Naive thymus-derived CD4-positive, alpha-beta T cell (primary cell): ENCODE data around the gene RASA4B. TPM values are rescaled to one million over a fixed set of nuclear protein-coding genes. Genes with fewer than 3 reads are reported as not detected.

Source experiments
- ATAC-seq: fragments of 150-1000 bp; cut with Tn5 transposase; 2 replicates; pipeline ENCODE4 v1.10.0; 2021; ENCODE audit warnings: mild to moderate bottlenecking, moderate library complexity
- CTCF ChIA-PET: fragments of 350-600 bp; sonication (Branson Sonifier 250); formaldehyde crosslinking; loops from one replicate; lab custom pipeline; 2021; ENCODE audit warnings: antibody characterized with exemption; lab: Charles Lee
- POLR2A ChIA-PET: fragments of 350-600 bp; sonication (Branson Sonifier 250); formaldehyde crosslinking; loops from one replicate; lab custom pipeline; 2021; ENCODE audit warnings: antibody characterized with exemption, inconsistent platforms; lab: Charles Lee
- DNase-seq, 9 donors: peaks; one replicate each; pipeline versions ENCODE4 v3.0.0 to v3.0.0-alpha.2; 2020 to 2022; ENCODE audit warnings: mixed read lengths in 1 of 9
- H3K27ac ChIP-seq: one replicate; pipeline ENCODE4 v1.7.0; 2013; ENCODE audit warnings: mild to moderate bottlenecking, low read depth, low read length, moderate library complexity
- H3K27me3 ChIP-seq, 2 donors: one replicate each; pipeline ENCODE4 v1.7.0; 2013; ENCODE audit warnings: low read length in 2 of 2, mild to moderate bottlenecking in 2 of 2, moderate library complexity in 2 of 2; ENCODE audit not compliant: control insufficient read depth in 2 of 2, insufficient read depth in 2 of 2
- H3K36me3 ChIP-seq, 3 experiments: 1 replicate in 2 of 3; 2 replicates in 1 of 3; pipeline ENCODE4 v1.7.0; 2013; ENCODE audit warnings: low read length in 3 of 3, mild to moderate bottlenecking in 3 of 3, moderate library complexity in 1 of 3; ENCODE audit not compliant: insufficient read depth in 3 of 3, control insufficient read depth in 2 of 3
- H3K4me1 ChIP-seq, 2 donors: one replicate each; pipeline ENCODE4 v1.7.0; 2013; ENCODE audit warnings: low read length in 2 of 2, mild to moderate bottlenecking in 2 of 2, moderate library complexity in 1 of 2; ENCODE audit not compliant: control insufficient read depth in 2 of 2, insufficient read depth in 2 of 2
- H3K4me3 ChIP-seq: 2 replicates; pipeline ENCODE4 v1.7.0; 2013; ENCODE audit warnings: mild to moderate bottlenecking, low read length
- H3K9me3 ChIP-seq, 3 experiments: 1 replicate in 2 of 3; 2 replicates in 1 of 3; pipeline ENCODE4 v1.7.0; 2013; ENCODE audit warnings: low read length in 3 of 3; ENCODE audit not compliant: control insufficient read depth in 2 of 3
- H3K27ac Mint-ChIP-seq, 9 donors: one replicate each; pipeline ENCODE4 v1.8.0; 2020 to 2022; ENCODE audit warnings: mixed read lengths in 9 of 9, mild to moderate bottlenecking in 8 of 9, moderate library complexity in 5 of 9, inconsistent platforms in 2 of 9
- H3K27me3 Mint-ChIP-seq, 5 donors: one replicate each; pipeline ENCODE4 v1.8.0; 2021 to 2022; ENCODE audit warnings: mixed read lengths in 5 of 5, mild to moderate bottlenecking in 1 of 5
- H3K36me3 Mint-ChIP-seq, 5 donors: one replicate each; pipeline ENCODE4 v1.8.0; 2020 to 2022; ENCODE audit warnings: mixed read lengths in 5 of 5, mild to moderate bottlenecking in 3 of 5, inconsistent platforms in 1 of 5
- H3K4me1 Mint-ChIP-seq, 7 donors: one replicate each; pipeline ENCODE4 v1.8.0; 2020 to 2022; ENCODE audit warnings: mixed read lengths in 7 of 7, mild to moderate bottlenecking in 3 of 7, inconsistent platforms in 1 of 7
- H3K4me3 Mint-ChIP-seq, 10 donors: one replicate each; pipeline ENCODE4 v1.8.0; 2020 to 2022; ENCODE audit warnings: mild to moderate bottlenecking in 10 of 10, mixed read lengths in 10 of 10, moderate library complexity in 6 of 10, inconsistent platforms in 2 of 10
- H3K9me3 Mint-ChIP-seq, 11 donors: one replicate each; pipeline ENCODE4 v1.8.0; 2020 to 2022; ENCODE audit warnings: mixed read lengths in 11 of 11, mild to moderate bottlenecking in 4 of 11, inconsistent platforms in 1 of 11, moderate library complexity in 1 of 11
- intact Hi-C, 2 donors: fragments of 100-400 bp; cut with micrococcal nuclease; formaldehyde crosslinking; loops; one replicate each; pipeline ENCODE4 v1.15.1; 2023
- polyA plus RNA-seq, 2 donors: library from polyadenylated mRNA; unstranded; fragments of 300-500 nt; fragmentation: Illumina TruSeq; gene quantifications; one replicate each; pipeline ENCODE4 v1.2.3, GENCODE V29; 2021
- total RNA-seq, 6 experiments: library from RNA in 5 of 6; stranded (reverse) in 5 of 6; gene quantifications; 1 replicate in 5 of 6; 2 replicates in 1 of 6; pipeline ENCODE4 v1.2.3 and lab custom pipeline; 2021 to 2026

RASA4B gene
- total and polyA plus RNA-seq, 7 experiments from 2014 or later: 11.3 to 36.3 (median 22.2) TPM

- Histone ChIP-seq H3K4me3 (no peak overlapping the region), H3K4me1 (no peaks in the 10 kb centered on the region), H3K27ac (no peak overlapping the region), H3K27me3 (no peaks in the 10 kb centered on the region), H3K9me3 (no peaks in the 10 kb centered on the region), H3K36me3 (peaks cover 0 to 25% (median 0%) of the 10 kb centered on the region in 3 experiments)
- DNase-seq (no peak), ATAC-seq (no peak)
- H3K4me3 Mint-ChIP-seq: no peak overlapping the region
- peak overlapping the region in 1 of 9 donors; percentile 22 for H3K27ac Mint-ChIP-seq
- intact Hi-C loops: no loop called here
- H3K4me1 Mint-ChIP-seq: peaks cover 0 to 5% (median 2%) of the 10 kb centered on the region in 7 donors
- peaks cover 0 to 11% (median 0%) of the 10 kb centered on the region in 5 donors for H3K36me3 Mint-ChIP-seq
- H3K9me3 Mint-ChIP-seq: no peaks in the 10 kb centered on the region
- no peaks in the 10 kb centered on the region for H3K27me3 Mint-ChIP-seq
- ChIA-PET POLR2A (interaction anchor here (0.7 to 1.7 kb wide), 4 partner anchors 9 to 40 kb away, joined by 3 to 10 read pairs (median 4); no protein-coding TSS in a partner anchor), CTCF (interaction anchor here (0.6 to 5.3 kb wide), 9 partner anchors 34 to 1952 kb away, joined by 3 to 32 read pairs (median 5); no protein-coding TSS in a partner anchor)
These were observed 68.4 kb downstream of the RASA4B start for GRCh38 chr7:102449136-102449535.

GRCh38 chr7:102447311-102447710, 70.3 kb downstream of the RASA4B start:
- ATAC-seq: no peak
- POLR2A ChIA-PET: no interaction called here
- Histone ChIP-seq H3K27me3 (no peaks in the 10 kb centered on the region), H3K36me3 (peaks cover 0 to 25% (median 0%) of the 10 kb centered on the region in 3 experiments), H3K4me1 (no peaks in the 10 kb centered on the region), H3K4me3 (no peak overlapping the region), H3K27ac (no peak overlapping the region), H3K9me3 (no peaks in the 10 kb centered on the region)
- no peaks in the 10 kb centered on the region for H3K27me3 Mint-ChIP-seq
- H3K4me3 Mint-ChIP-seq: no peak overlapping the region
- CTCF ChIA-PET: interaction anchor here (1.1 to 1.7 kb wide), 3 partner anchors 35 to 43 kb away, joined by 3 to 5 read pairs (median 4); no protein-coding TSS in a partner anchor
- peaks cover 0 to 10% (median 2%) of the 10 kb centered on the region in 7 donors for H3K4me1 Mint-ChIP-seq
- H3K36me3 Mint-ChIP-seq: peaks cover 0 to 11% (median 0%) of the 10 kb centered on the region in 5 donors
- H3K27ac Mint-ChIP-seq: no peak overlapping the region
- intact Hi-C loops: no loop called here
- H3K9me3 Mint-ChIP-seq: no peaks in the 10 kb centered on the region
- DNase-seq: no peak

- Mint-ChIP-seq H3K27ac (peak overlapping the region in 2 of 9 donors; percentile 50 to 64), H3K9me3 (no peaks in the 10 kb centered on the region), H3K27me3 (no peaks in the 10 kb centered on the region), H3K4me3 (no peak overlapping the region), H3K4me1 (peaks cover 0 to 10% (median 5%) of the 10 kb centered on the region in 7 donors), H3K36me3 (peaks cover 0 to 16% (median 0%) of the 10 kb centered on the region in 5 donors)
- intact Hi-C loops: no loop called here
- POLR2A ChIA-PET: interaction anchor here (0.8 kb wide), 1 partner anchor 42 kb away, joined by 4 read pairs; no protein-coding TSS in a partner anchor
- H3K36me3 ChIP-seq: peaks cover 0 to 30% (median 0%) of the 10 kb centered on the region in 3 experiments
- H3K27ac ChIP-seq: no peak overlapping the region
- no peak for ATAC-seq
- H3K9me3 ChIP-seq: no peaks in the 10 kb centered on the region
- no peak for DNase-seq
- no peaks in the 10 kb centered on the region for H3K4me1 ChIP-seq
- H3K27me3 ChIP-seq: no peaks in the 10 kb centered on the region
- CTCF ChIA-PET: interaction anchor here (1.1 to 1.3 kb wide), 2 partner anchors 34 to 42 kb away, joined by 3 to 4 read pairs; no protein-coding TSS in a partner anchor
- H3K4me3 ChIP-seq: no peak overlapping the region
These were observed 71.0 kb downstream of the RASA4B start for GRCh38 chr7:102446387-102447156.

- H3K4me1 Mint-ChIP-seq: peaks cover 0 to 10% (median 5%) of the 10 kb centered on the region in 7 donors
- Histone ChIP-seq H3K4me1 (no peaks in the 10 kb centered on the region), H3K9me3 (no peaks in the 10 kb centered on the region), H3K4me3 (no peak overlapping the region), H3K27me3 (no peaks in the 10 kb centered on the region), H3K36me3 (peaks cover 0 to 33% (median 0%) of the 10 kb centered on the region in 3 experiments), H3K27ac (no peak overlapping the region)
- no peak overlapping the region for H3K4me3 Mint-ChIP-seq
- ATAC-seq (no peak), DNase-seq (no peak)
- CTCF ChIA-PET: interaction anchor here (0.9 kb wide), 1 partner anchor 13 kb away, joined by 3 read pairs; no protein-coding TSS in a partner anchor
- no peaks in the 10 kb centered on the region for H3K27me3 Mint-ChIP-seq
- H3K9me3 Mint-ChIP-seq: no peaks in the 10 kb centered on the region
- peaks cover 0 to 17% (median 0%) of the 10 kb centered on the region in 5 donors for H3K36me3 Mint-ChIP-seq
- peak overlapping the region in 4 of 9 donors; percentile 2 to 64 (median 44) for H3K27ac Mint-ChIP-seq
- POLR2A ChIA-PET: interaction anchor here (1.2 kb wide), 1 partner anchor 10 kb away, joined by 3 read pairs; no protein-coding TSS in a partner anchor
- intact Hi-C loops: no loop called here
These were observed 71.9 kb downstream of the RASA4B start for GRCh38 chr7:102445674-102446071.

- H3K27ac ChIP-seq: no peak overlapping the region
- H3K36me3 Mint-ChIP-seq: peaks cover 0 to 17% (median 0%) of the 10 kb centered on the region in 5 donors
These were observed 72.5 kb downstream of the RASA4B start for GRCh38 chr7:102444961-102445673.

More at GRCh38 chr7:102444961-102445673, 72.5 kb downstream of the RASA4B start:
- H3K9me3 ChIP-seq: no peaks in the 10 kb centered on the region
- ATAC-seq: no peak
- ChIA-PET CTCF (interaction anchor here (0.9 kb wide), 1 partner anchor 13 kb away, joined by 3 read pairs; no protein-coding TSS in a partner anchor), POLR2A (interaction anchor here (0.7 to 1.7 kb wide), 4 partner anchors 9 to 32 kb away, joined by 3 to 7 read pairs (median 4); no protein-coding TSS in a partner anchor)
- no peak overlapping the region for H3K4me3 ChIP-seq
- no peaks in the 10 kb centered on the region for H3K27me3 ChIP-seq
- intact Hi-C loops: no loop called here
- no peaks in the 10 kb centered on the region for H3K4me1 ChIP-seq
- no peak overlapping the region for H3K4me3 Mint-ChIP-seq
- peaks cover 0 to 39% (median 0%) of the 10 kb centered on the region in 3 experiments for H3K36me3 ChIP-seq
- DNase-seq: no peak
- H3K9me3 Mint-ChIP-seq: no peaks in the 10 kb centered on the region
- peak overlapping the region in 3 of 9 donors; percentile 50 to 73 (median 72) for H3K27ac Mint-ChIP-seq
- no peaks in the 10 kb centered on the region for H3K27me3 Mint-ChIP-seq
- H3K4me1 Mint-ChIP-seq: peaks cover 0 to 6% (median 2%) of the 10 kb centered on the region in 7 donors
